HG03571 (cell line): ENCODE measurements around the gene ILF3.

Experiments
- ATAC-seq: cut with Tn5 transposase; IDR thresholded peaks from one replicate; pipeline ENCODE4 v1.9.1; 2021; ENCODE audit not compliant: unreplicated experiment

ILF3 gene

DNA sequence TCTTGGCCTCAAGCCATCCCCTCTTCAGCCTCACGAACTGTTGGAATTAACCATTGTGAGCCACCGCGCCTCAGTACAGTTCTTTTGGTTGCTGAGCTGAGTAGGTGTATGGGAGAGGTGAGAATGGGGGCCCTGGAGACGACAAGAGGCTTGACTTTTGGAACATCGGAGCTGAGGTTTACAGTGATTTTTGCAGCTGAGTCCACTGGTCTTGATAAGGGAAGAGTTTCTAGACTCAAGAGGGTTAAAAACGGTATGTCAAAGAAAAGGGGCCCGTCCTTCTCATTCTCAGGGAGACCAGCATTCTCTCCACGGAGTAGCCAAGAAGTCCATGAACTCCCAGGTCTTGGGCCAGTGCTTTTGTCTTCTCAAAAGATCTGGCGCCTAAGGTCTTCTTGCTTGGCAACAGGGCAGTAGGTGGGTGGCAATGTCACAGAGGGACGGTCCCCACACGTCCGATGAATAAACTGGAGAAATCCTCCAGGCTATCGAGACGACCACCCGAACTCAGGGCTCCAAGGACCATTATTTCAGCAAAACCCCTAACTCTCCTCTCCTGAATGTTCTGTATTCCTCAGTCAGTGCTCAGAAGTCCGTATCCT lies 40.7 kb downstream of the ILF3 start:
- ATAC-seq = no peak

DNA sequence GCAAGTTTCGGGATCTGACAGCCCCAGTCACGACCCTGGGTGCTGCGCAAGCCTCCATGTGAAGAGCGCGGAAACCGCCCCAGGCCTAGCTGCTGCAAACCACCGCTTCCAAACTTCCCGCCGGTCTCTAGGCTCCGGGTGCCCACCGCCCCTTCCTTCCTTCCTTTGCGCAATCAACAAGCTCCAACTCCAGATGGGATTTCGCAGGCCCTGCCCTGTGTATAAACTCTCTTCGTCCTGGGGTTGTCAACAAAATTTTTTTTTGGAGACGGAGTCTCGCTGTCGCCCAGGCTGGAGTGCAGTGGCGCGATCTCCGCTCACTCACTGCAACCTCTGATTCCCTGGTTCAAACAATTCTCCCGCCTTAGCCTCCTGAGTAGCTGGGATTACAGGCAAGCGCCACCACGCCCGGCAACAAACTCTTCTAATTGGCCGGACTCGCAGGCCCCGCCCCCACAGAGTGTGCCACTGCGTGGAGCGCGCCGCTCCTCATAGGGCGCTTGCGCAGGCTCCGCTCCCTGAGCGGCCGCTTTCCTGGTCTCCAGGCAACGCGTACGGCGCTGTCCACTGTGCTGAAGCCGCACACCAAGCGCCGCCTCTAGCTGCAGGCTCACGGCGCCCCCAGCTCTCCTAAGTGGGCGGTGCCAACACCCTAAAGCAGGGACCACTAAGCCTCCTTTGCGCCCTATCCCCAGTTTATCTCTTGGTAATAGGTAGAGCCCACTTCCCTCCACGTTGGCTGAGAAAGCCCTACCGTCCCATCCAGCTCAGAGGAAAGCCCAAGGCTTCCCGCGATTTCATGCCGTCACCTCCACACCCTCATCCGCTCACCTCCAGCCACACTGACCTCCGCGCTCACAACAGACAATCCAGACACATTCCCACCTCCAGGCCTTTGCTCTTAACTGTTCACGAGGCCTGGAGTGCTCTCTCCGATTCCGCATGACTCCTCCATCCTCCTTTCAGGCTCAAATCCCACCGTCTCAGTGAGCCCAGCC lies 41.6 kb downstream of the ILF3 start:
- no peak for ATAC-seq

DNA sequence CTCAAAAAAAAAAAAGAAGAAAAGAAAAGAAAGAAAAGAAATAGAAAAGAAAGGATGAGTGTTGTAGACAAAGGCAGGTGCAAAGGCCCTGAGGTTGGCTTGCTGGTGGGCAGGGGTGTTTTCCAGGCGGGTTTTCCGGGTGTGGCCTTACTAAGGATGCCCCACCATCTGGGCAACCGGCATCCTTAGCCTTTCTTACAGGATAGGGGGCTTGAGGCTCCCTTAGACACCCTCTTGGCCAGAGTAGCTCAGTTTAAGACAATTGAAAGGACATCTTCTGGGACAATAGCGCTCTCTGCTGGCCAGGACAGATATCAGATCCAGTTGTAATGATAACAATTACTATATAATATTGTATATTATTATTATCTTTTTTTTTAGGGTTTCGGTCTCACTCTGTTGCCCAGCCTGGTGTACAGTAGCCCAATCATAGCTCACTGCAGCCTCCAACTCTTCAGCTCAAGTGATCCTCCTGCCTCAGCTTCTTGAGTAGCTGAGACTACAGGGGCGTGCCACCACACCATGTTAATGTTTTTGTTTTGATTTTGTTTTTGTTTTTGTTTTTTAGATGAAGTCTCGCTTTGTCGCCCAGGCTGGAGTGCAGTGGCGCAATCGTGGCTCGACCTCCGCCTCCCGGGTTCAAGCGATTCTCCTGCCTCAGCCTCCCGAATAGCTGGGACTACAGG lies 45.6 kb downstream of the ILF3 start:
- ATAC-seq = no peak

DNA sequence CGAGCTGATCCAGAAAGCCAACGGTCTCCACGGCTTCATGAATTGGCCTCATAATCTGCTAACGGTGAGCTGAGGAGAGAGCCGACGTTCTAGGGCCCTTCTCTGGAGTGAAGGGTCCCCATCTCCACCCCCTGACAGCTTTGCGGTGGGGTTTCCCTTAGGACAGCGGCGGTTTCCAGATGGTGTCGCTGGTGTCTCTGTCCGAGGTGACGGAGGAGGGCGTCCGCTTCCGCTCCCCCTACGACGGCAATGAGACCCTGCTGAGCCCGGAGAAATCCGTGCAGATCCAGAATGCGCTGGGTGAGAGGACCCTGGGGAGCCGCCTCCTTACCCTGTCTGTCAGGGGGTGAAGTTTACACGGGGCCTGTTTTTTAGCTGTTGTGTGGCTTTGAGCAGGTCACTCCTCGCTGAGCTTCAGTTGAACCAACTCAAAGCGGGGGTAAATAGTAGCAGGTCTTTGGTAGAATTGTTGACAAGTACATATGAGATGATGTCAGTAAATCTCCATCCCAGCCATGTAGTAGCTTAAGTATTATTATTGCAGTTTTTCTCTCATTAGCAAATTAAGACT lies 47.9 kb downstream of the ILF3 start:
- ATAC-seq = peak; percentile 33

DNA sequence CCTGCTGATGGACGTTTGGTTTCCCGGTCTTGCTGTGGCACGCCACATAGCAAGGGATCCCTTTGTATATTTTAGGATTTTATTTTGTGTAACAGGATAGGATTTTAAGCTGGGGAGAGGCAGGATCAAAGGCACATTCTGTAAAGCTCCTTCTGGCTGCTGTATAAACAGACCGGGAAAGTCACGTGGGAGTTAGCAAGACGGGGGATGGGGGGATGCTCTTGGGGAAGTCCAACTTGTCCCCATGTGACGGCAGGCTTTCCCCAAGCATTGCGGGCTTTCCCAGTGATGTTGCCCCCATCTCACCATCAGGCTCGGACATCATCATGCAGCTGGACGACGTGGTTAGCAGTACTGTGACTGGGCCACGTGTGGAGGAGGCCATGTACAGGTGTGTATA lies 52.8 kb downstream of the ILF3 start:
- ATAC-seq = no peak

- no peak for ATAC-seq
Observed at GRCh38 chr19:10707440-10707839, 53.3 kb downstream of the ILF3 start.

- ATAC-seq = no peak
Observed at GRCh38 chr19:10708291-10708690, 54.1 kb downstream of the ILF3 start.

DNA sequence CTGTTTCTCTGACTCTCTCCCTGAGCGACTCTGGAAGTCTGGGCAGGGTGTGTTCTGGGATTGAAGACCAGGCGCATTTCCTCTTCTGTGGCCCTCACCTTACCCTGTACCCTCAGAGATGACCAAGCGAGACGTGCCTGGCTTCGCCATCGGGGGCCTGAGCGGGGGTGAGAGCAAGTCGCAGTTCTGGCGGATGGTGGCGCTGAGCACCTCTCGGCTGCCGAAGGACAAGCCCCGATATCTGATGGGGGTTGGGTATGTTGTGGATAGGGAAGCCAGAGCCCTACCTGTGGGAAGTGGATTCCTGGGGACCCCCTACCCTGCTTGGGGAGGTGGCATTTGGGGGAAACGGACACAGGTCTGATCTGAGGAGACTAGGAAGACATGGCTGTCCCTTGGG lies 57.9 kb downstream of the ILF3 start:
- no peak for ATAC-seq

- no peak for ATAC-seq
Observed at GRCh38 chr19:10712754-10713153, 58.6 kb downstream of the ILF3 start.

DNA sequence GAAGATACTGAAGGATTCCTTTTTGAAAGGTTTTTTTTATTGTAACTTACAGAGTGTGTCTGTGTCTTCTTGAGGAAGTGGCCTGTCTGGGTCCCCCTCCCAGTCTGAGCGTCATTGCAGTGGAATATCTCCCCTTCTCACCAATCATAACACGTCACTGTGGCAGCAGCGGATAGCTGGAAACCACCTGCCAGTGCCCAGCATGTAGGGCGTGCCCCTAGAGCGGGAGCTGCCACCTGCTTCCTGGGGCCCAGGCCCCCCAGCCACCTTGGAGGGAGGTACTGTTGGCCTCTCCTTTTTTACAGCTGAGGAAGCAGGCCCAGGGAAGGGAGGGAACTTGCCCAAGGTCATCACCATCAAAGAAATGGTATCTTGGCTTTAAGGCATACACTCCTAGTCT lies 59.2 kb downstream of the ILF3 start:
- ATAC-seq = no peak

DNA sequence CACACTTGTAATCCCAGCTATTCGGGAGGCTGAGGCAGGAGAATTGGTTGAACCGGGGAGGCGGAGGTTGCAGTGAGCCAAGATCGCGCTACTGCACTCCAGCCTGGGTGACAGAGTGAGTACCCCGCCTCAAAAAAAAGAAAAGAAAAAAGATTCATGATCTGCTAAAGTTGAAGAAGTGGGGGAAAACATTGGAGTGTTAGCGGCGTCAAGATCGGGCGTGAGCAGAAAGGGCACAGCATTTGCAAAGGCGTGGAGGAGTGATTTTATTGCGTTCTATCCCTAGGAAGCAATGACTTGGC lies 62.9 kb downstream of the ILF3 start:
- ATAC-seq = no peak

DNA sequence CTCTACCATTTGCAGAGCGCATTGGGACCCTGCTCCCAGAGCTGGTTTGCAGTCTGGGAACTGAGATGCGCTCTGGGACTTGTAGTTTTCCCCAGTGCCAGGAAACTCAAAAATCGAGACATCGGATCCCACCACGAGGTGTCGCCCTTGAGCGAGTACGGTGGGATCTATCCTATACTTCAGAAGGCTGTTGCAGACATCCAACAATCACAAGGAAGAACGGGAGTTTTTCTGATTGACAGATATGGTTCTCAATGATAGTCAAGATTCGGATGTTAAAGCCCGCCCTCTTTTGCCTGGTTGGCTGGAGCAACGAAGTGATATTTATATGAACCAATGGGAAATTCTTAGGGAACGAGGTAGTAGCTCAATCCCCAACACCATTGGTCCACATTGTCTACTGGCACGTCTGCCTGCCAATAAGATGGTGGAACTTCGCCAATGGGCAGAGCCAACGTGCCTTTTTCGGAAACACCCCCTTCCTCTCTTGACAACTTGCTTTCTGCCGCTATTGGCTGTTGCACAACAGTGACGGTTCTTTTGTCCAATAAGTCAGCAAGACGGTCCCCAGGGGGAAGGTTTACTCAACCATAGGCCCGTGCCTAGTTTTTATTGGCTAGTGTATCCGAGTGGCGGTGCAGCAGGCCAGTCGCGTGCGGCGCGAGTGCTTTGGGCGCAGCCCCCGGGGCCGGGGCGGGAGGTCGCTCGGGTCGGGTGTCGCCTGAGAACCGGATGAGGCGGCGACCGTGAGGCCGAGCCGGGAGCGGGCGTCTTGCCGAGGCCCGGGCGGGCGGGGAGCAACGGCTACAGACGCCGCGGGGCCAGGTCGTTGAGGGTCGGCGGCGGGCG lies 63.4 kb downstream of the ILF3 start, which contains the start of gene DNM2:
Gene DNM2, plus strand, starts transcription at position 724 of the 849 bp plus-strand sequence. CDS start 164 bp downstream, outside the sequence.
- ATAC-seq = peak; percentile 74

- peak; percentile 16 for ATAC-seq
Observed at GRCh38 chr19:10718205-10719196, 64.4 kb downstream of the ILF3 start.

GRCh38 chr19:10719466-10719961 lies 65.4 kb downstream of the ILF3 start:
- no peak for ATAC-seq

DNA sequence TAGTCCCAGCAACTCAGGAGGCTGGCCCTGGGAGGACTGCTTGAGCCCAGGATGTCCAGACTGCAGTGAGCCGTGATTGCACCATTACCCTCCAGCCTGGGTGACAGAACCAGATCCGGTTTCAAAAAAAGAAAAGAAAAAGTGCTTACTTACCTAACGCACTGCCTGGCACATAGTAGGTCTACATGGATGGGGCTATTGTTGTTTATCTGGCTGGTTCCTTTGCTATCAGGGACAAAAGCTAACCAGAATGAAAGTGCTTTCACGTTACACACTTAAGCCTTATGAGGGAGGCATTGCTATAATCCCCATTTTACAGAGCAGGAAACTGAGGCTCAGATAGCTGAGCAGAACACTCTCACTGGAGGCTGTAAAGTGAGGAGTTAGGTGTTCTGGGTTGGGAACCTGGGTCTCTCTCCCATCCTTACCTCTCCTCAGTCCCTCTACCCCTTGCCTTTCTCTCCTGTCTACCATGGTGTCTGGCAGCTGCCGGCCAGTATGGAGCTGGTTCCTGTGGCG lies 66.5 kb downstream of the ILF3 start:
- ATAC-seq = no peak

GRCh38 chr19:10723591-10723990 lies 69.4 kb downstream of the ILF3 start:
- ATAC-seq = no peak

DNA sequence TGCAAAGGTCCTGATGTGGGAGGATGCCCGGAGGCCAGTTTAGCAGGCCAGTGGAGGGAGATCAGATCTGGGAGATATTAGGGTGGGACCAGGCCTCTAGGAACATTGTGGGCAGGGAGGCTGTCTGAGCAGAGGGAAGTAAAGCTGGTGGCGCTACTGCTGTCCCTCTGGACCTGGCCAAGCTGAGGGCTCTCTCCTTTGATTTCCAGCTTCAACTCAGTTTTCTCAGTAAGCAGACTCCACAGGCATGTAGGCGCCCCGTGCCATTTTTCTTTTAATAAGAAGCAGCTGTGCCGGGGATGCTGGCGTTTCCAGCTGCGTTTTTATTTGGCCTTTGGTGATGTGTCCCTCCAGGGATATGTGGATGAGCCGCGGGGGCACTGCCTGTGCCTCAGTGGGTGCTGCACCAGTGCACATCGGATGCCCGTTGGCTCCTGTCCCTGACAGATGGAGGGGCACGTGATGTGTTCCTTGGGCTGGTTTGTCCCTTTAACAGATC lies 70.5 kb downstream of the ILF3 start:
- no peak for ATAC-seq

DNA sequence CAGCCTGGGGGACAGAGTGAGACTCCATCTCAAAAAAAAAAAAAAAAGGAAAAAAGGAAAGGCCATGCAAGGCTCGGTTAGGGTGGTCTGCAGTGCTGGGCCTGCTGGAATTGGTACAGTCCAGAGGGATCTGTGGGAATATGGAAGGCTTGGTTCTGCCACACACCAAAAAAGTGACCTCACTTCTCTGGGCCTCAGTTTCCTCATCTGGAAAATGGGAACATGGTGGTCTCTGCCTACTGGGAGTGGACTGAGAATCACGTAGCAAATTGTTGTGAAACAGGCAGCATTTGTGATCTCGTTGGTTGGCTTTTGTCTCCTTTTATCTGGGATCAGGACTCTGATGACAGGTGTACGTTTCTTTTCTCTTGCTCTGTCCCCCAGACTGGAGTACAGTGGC lies 71.3 kb downstream of the ILF3 start:
- ATAC-seq = no peak

- ATAC-seq = no peak
Observed at GRCh38 chr19:10726268-10726667, 72.1 kb downstream of the ILF3 start.
